IMR-90 (cell line): Measurements from ENCODE around the gene VARS2. TPM values are rescaled to one million over a fixed set of nuclear protein-coding genes. Genes with fewer than 3 reads are reported as not detected.

Experiments used
- ATAC-seq: fragments of 200-7000 bp; cut with Tn5 transposase; 2 replicates; pipeline ENCODE4 v1.9.1; 2020; ENCODE audit warnings: low read depth, mild to moderate bottlenecking, moderate library complexity
- BruUV-seq: library from RNA; stranded (reverse); fragments of 400-500 nt; replicated peaks from 2 replicates; lab custom pipeline; 2021; lab: Mats Ljungman, UMichigan
- CTCF ChIA-PET: fragments of 300-600 bp; formaldehyde crosslinking; extraction: SDS; loops from one replicate; lab custom pipeline; 2021; ENCODE audit warnings: antibody characterized with exemption; lab: Yijun Ruan, JAX
- POLR2A ChIA-PET: fragments of 300-600 bp; sonication (Branson Sonifier 250); formaldehyde crosslinking; loops from one replicate; lab custom pipeline; 2022; ENCODE audit warnings: antibody characterized with exemption; ENCODE audit not compliant: unreplicated experiment; lab: Charles Lee
- DNase-seq: peaks from one replicate; pipeline ENCODE4 v3.0.0; 2013
- H2AFZ ChIP-seq: replicated peaks from 2 replicates; pipeline ENCODE3; 2013; ENCODE audit warnings: low read length, mild to moderate bottlenecking; ENCODE audit not compliant: poor library complexity
- H2AK5ac ChIP-seq: 2 replicates; pipeline ENCODE4 v1.6.1; 2013; ENCODE audit warnings: low read depth, low read length, inconsistent platforms
- H2AK9ac ChIP-seq: replicated peaks from 2 replicates; pipeline ENCODE3; 2013; ENCODE audit warnings: mild to moderate bottlenecking, low read depth, low read length, moderate library complexity; ENCODE audit not compliant: poor library complexity
- H2BK120ac ChIP-seq: 2 replicates; pipeline ENCODE4 v1.6.1; 2013; ENCODE audit warnings: low read depth, low read length, inconsistent platforms
- H2BK15ac ChIP-seq: 3 replicates; pipeline ENCODE4 v1.6.1; 2013; ENCODE audit warnings: low read depth, low read length, inconsistent platforms
- H2BK20ac ChIP-seq: 2 replicates; pipeline ENCODE4 v1.6.1; 2013; ENCODE audit warnings: low read depth, mild to moderate bottlenecking, inconsistent platforms, low read length, moderate library complexity
- H2BK5ac ChIP-seq: 2 replicates; pipeline ENCODE4 v1.6.1; 2013; ENCODE audit warnings: mild to moderate bottlenecking, low read depth, low read length, inconsistent platforms; ENCODE audit not compliant: poor library complexity, severe bottlenecking
- H3K14ac ChIP-seq: replicated peaks from 2 replicates; pipeline ENCODE4 v1.6.1; 2013; ENCODE audit warnings: low read depth, low read length, inconsistent platforms
- H3K18ac ChIP-seq: 2 replicates; pipeline ENCODE4 v1.6.1; 2013; ENCODE audit warnings: low read depth, low read length, control low read depth
- H3K23ac ChIP-seq: 2 replicates; pipeline ENCODE4 v1.6.1; 2013; ENCODE audit warnings: low read depth, low read length, inconsistent platforms
- H3K27ac ChIP-seq: 2 replicates; pipeline ENCODE4 v1.5.1; 2013; ENCODE audit warnings: mild to moderate bottlenecking, control low read depth, low read length; ENCODE audit not compliant: insufficient read depth
- H3K27me3 ChIP-seq: 2 replicates; pipeline ENCODE4 v1.6.1; 2013; ENCODE audit warnings: low read length; ENCODE audit not compliant: control insufficient read depth, insufficient read depth
- H3K36me3 ChIP-seq: 2 replicates; pipeline ENCODE4 v1.6.1; 2013; ENCODE audit warnings: low read length, mixed read lengths; ENCODE audit not compliant: control insufficient read depth, insufficient read depth
- H3K4ac ChIP-seq: 2 replicates; pipeline ENCODE4 v1.6.1; 2013; ENCODE audit warnings: low read depth, low read length, inconsistent platforms
- H3K4me1 ChIP-seq: 2 replicates; pipeline ENCODE4 v1.6.1; 2013; ENCODE audit warnings: low read length, mixed read lengths; ENCODE audit not compliant: control insufficient read depth, insufficient read depth
- H3K4me2 ChIP-seq: 2 replicates; pipeline ENCODE4 v1.6.1; 2013; ENCODE audit warnings: low read depth, mild to moderate bottlenecking, control low read depth, low read length, moderate library complexity
- H3K4me3 ChIP-seq: 2 replicates; pipeline ENCODE4 v1.5.1; 2013; ENCODE audit warnings: low read depth, mild to moderate bottlenecking, control low read depth, low read length, moderate library complexity; ENCODE audit not compliant: insufficient read depth
- H3K56ac ChIP-seq: 2 replicates; pipeline ENCODE4 v1.6.1; 2013; ENCODE audit warnings: low read length, inconsistent platforms; ENCODE audit not compliant: insufficient read depth; ENCODE audit errors: extremely low read depth
- H3K79me1 ChIP-seq, 2 experiments: 2 replicates each; pipeline ENCODE4 v1.6.1; 2013; ENCODE audit warnings: low read length in 2 of 2, inconsistent platforms in 1 of 2, low read depth in 1 of 2
- H3K9ac ChIP-seq: 2 replicates; pipeline ENCODE4 v1.6.1; 2013; ENCODE audit warnings: low read depth, low read length, control low read depth
- H3K9me1 ChIP-seq: 2 replicates; pipeline ENCODE4 v1.6.1; 2013; ENCODE audit warnings: low read length, inconsistent platforms; ENCODE audit not compliant: insufficient read depth
- H3K9me3 ChIP-seq: 2 replicates; pipeline ENCODE4 v1.6.1; 2013; ENCODE audit warnings: low read length; ENCODE audit not compliant: control insufficient read depth, insufficient read depth
- H4K20me1 ChIP-seq: 2 replicates; pipeline ENCODE4 v1.6.1; 2013; ENCODE audit warnings: low read length, inconsistent platforms; ENCODE audit not compliant: insufficient read depth
- H4K5ac ChIP-seq: 2 replicates; pipeline ENCODE4 v1.6.1; 2013; ENCODE audit warnings: mild to moderate bottlenecking, low read depth, low read length, control low read depth
- H4K8ac ChIP-seq, 2 experiments: 2 replicates each; pipeline ENCODE4 v1.6.1; 2013; ENCODE audit warnings: low read depth in 2 of 2, low read length in 2 of 2, control low read depth in 1 of 2, inconsistent platforms in 1 of 2
- H4K91ac ChIP-seq: 2 replicates; pipeline ENCODE4 v1.6.1; 2013; ENCODE audit warnings: low read depth, low read length, inconsistent platforms; ENCODE audit not compliant: insufficient read depth
- BHLHE40 ChIP-seq: fragments of 150-350 bp; IDR thresholded peaks from 2 replicates; pipeline ENCODE4 v1.6.1; 2016; ENCODE audit warnings: mild to moderate bottlenecking, low read depth, low read length
- CEBPB ChIP-seq: IDR thresholded peaks from 2 replicates; pipeline ENCODE4 v1.6.1; 2012; ENCODE audit warnings: low read depth, low read length, improper control_type of control experiment
- CHD1 ChIP-seq: IDR thresholded peaks from 2 replicates; pipeline ENCODE4 v1.6.1; 2012; ENCODE audit warnings: low read depth, low read length, improper control_type of control experiment
- CTCF ChIP-seq: conservative IDR thresholded peaks from 2 replicates; pipeline ENCODE4 v1.5.1; 2012; ENCODE audit warnings: mild to moderate bottlenecking, low read depth, low read length, improper control_type of control experiment
- ELK1 ChIP-seq: fragments of 150-350 bp; IDR thresholded peaks from 2 replicates; pipeline ENCODE4 v1.6.1; 2016; ENCODE audit warnings: low read depth, mild to moderate bottlenecking, low read length, moderate library complexity, borderline replicate concordance
- FOS ChIP-seq: fragments of 150-350 bp; IDR thresholded peaks from 2 replicates; pipeline ENCODE4 v1.6.1; 2016; ENCODE audit warnings: low read depth, low read length
- MAFK ChIP-seq: IDR thresholded peaks from 2 replicates; pipeline ENCODE4 v1.6.1; 2012; ENCODE audit warnings: low read depth, low read length, improper control_type of control experiment
- MAZ ChIP-seq: IDR thresholded peaks from 2 replicates; pipeline ENCODE4 v1.6.1; 2012; ENCODE audit warnings: low read depth, mild to moderate bottlenecking, low read length, improper control_type of control experiment, moderate library complexity, borderline replicate concordance
- MXI1 ChIP-seq: IDR thresholded peaks from 2 replicates; pipeline ENCODE4 v1.6.1; 2012; ENCODE audit warnings: low read depth, mild to moderate bottlenecking, low read length, moderate library complexity, borderline replicate concordance
- NFE2L2 ChIP-seq: fragments of 150-350 bp; IDR thresholded peaks from 2 replicates; pipeline ENCODE4 v1.6.1; 2016; ENCODE audit warnings: low read depth, mild to moderate bottlenecking, low read length
- POLR2A ChIP-seq: IDR thresholded peaks from 2 replicates; pipeline ENCODE4 v1.6.1; 2012; ENCODE audit warnings: mild to moderate bottlenecking, low read depth, low read length
- RAD21 ChIP-seq: IDR thresholded peaks from 2 replicates; pipeline ENCODE4 v1.6.1; 2012; ENCODE audit warnings: low read length, improper control_type of control experiment
- RCOR1 ChIP-seq: IDR thresholded peaks from 2 replicates; pipeline ENCODE4 v1.6.1; 2012; ENCODE audit warnings: mild to moderate bottlenecking, low read length, improper control_type of control experiment; ENCODE audit not compliant: insufficient replicate concordance
- RFX5 ChIP-seq: IDR thresholded peaks from 2 replicates; pipeline ENCODE4 v1.8.0; 2012; ENCODE audit warnings: low read depth, mild to moderate bottlenecking, low read length, moderate library complexity
- SMC3 ChIP-seq: fragments of 150-350 bp; IDR thresholded peaks from 2 replicates; pipeline ENCODE4 v1.6.1; 2016; ENCODE audit warnings: low read depth, mild to moderate bottlenecking, antibody characterized with exemption, low read length, moderate library complexity
- USF2 ChIP-seq: fragments of 150-350 bp; IDR thresholded peaks from 2 replicates; pipeline ENCODE4 v1.6.1; 2017; ENCODE audit warnings: mild to moderate bottlenecking, antibody characterized with exemption, low read length, low read depth
- WGBS, 2 experiments: methylation state at CpG; one replicate each; pipeline versions ENCODE4 v1.1.5 to v1.1.7; 2013; ENCODE audit warnings: missing lambda C conversion rate in 2 of 2; ENCODE audit not compliant: insufficient read length in 1 of 2; ENCODE audit errors: extremely low coverage in 2 of 2; 5-methylcytosine and 5-hydroxymethylcytosine counted together
- dilution Hi-C: fragments of 300-500 bp; cut with HindIII; formaldehyde crosslinking; loops from one replicate; pipeline ENCODE4 v1.14.3; 2018; ENCODE audit warnings: low sequenced_read_pairs; ENCODE audit not compliant: unreplicated experiment
- in situ Hi-C: fragments of 300-500 bp; cut with MboI; formaldehyde crosslinking; loops from 3 replicates; pipeline ENCODE4 v1.14.3; 2019; ENCODE audit warnings: low sequenced_read_pairs, inconsistent platforms, mixed read lengths
- intact Hi-C: fragments of 100-400 bp; cut with micrococcal nuclease; formaldehyde crosslinking; loops from 2 replicates; pipeline ENCODE4 v1.10.0; 2022
- polyA plus RNA-seq, 3 experiments: library from polyadenylated mRNA; depleted of rRNA; stranded (reverse); fragments of >200 nt; gene quantifications; 2 replicates each; pipeline ENCODE4 v1.2.3, GENCODE V29; 2012; ENCODE audit warnings: low replicate concordance in 1 of 3
- total RNA-seq: library from RNA; depleted of rRNA; stranded (reverse); fragments of >200 nt; gene quantifications from 2 replicates; pipeline ENCODE4 v1.2.3, GENCODE V29; 2012

VARS2 gene
- total and polyA plus RNA-seq, 2 of the 4 experiments (the other 2 are of a cell fraction): 7.2 to 14.0 TPM

GRCh38 chr6:30894935-30895334 lies 19.1 kb upstream of the VARS2 start:
- CTCF ChIA-PET: no interaction called here
- POLR2A ChIA-PET: no interaction called here
- no peak overlapping the region for H3K56ac ChIP-seq
- H3K9ac ChIP-seq: no peak overlapping the region
- no peak overlapping the region for H3K23ac ChIP-seq
- no peak overlapping the region for H4K5ac ChIP-seq
- ATAC-seq (no peak), DNase-seq (no peak)
- intact Hi-C loops (no loop called here), in situ Hi-C loops (no loop called here), dilution Hi-C loops (no loop called here)
- no peak overlapping the region for H2BK120ac ChIP-seq
- no peaks in the 10 kb centered on the region for H3K27me3 ChIP-seq
- no peak overlapping the region for H2BK5ac ChIP-seq
- no peak overlapping the region for H3K14ac ChIP-seq
- H4K20me1 ChIP-seq: no peaks in the 10 kb centered on the region; the same call in 1 of the 2 replicates
- H2BK20ac ChIP-seq: no peak overlapping the region
- no peaks in the 10 kb centered on the region for H3K9me3 ChIP-seq
- H4K8ac ChIP-seq: no peak overlapping the region
- BruUV-seq: no TSS peak
- no peaks in the 10 kb centered on the region for H3K4me1 ChIP-seq
- no peak overlapping the region for H2BK15ac ChIP-seq
- 94 to 100% methylated on average over 1 to 3 of the region's 3 CpGs for WGBS, 2 experiments
- H3K18ac ChIP-seq: no peak overlapping the region
- H3K36me3 ChIP-seq: peaks cover 72% of the 10 kb centered on the region
- no peak overlapping the region for H2AK9ac ChIP-seq
- no peak overlapping the region for H3K27ac ChIP-seq
- H4K91ac ChIP-seq: no peak overlapping the region
- no peak overlapping the region for H3K4me2 ChIP-seq
- no peaks in the 10 kb centered on the region for H3K9me1 ChIP-seq
- H2AK5ac ChIP-seq: no peak overlapping the region
- no peak overlapping the region for H3K4ac ChIP-seq
- H3K79me1 ChIP-seq: peaks cover 0 to 14% of the 10 kb centered on the region in 2 experiments
- no peak overlapping the region for H3K4me3 ChIP-seq
- TF ChIP-seq MAFK: no peak
- no peak for TF ChIP-seq CEBPB
- no peak for TF ChIP-seq ELK1
- no peak for TF ChIP-seq USF2
- TF ChIP-seq CTCF: no peak
- TF ChIP-seq RAD21: no peak
- TF ChIP-seq MAZ: no peak
- TF ChIP-seq NFE2L2: no peak
- no peak for TF ChIP-seq RFX5
- no peak for TF ChIP-seq POLR2A
- no peak for TF ChIP-seq MXI1
- no peak for TF ChIP-seq CHD1
- TF ChIP-seq FOS: no peak
- TF ChIP-seq RCOR1: no peak
- no peak for TF ChIP-seq SMC3
- no peak for TF ChIP-seq BHLHE40
- H2AFZ ChIP-seq: no peak overlapping the region
